Neutrophil (primary cell): ENCODE data around the gene BRPF3.
A peak's percentile ranks its signal among the peaks of the same experiment; 100 is the strongest.
"Not testable (repeated sequence)": the region's sequence is repeated elsewhere in the genome, so short reads cannot be mapped to it uniquely, and the experiment has no call there.

Experiments used
- H3K27ac ChIP-seq: fragments of 200-600 bp; sonication (generic); 2 replicates; pipeline ENCODE4 v1.5.1; 2016; ENCODE audit warnings: mild to moderate bottlenecking, moderate library complexity
- H3K27me3 ChIP-seq: fragments of 200-600 bp; sonication (generic); 2 replicates; pipeline ENCODE4 v1.6.0; 2016; ENCODE audit warnings: mild to moderate bottlenecking
- H3K36me3 ChIP-seq: fragments of 200-600 bp; sonication (generic); 2 replicates; pipeline ENCODE4 v1.5.1; 2017
- H3K4me1 ChIP-seq, 2 experiments: fragments of 200-600 bp in 1 of 2; sonication (generic) in 1 of 2; 1 replicate in 1 of 2; 2 replicates in 1 of 2; pipeline versions ENCODE4 v1.5.1 to v1.6.1; 2013 to 2016; ENCODE audit warnings: low read depth in 1 of 2, low read length in 1 of 2, mild to moderate bottlenecking in 1 of 2, moderate library complexity in 1 of 2; ENCODE audit not compliant: control insufficient read depth in 1 of 2, insufficient read depth in 1 of 2
- H3K4me3 ChIP-seq, 2 experiments: fragments of 200-600 bp in 1 of 2; sonication (generic) in 1 of 2; 1 replicate in 1 of 2; 2 replicates in 1 of 2; pipeline ENCODE4 v1.5.1; 2013 to 2016; ENCODE audit warnings: low read depth in 1 of 2, low read length in 1 of 2, mild to moderate bottlenecking in 1 of 2, moderate library complexity in 1 of 2
- H3K9me3 ChIP-seq: fragments of 200-600 bp; sonication (generic); 2 replicates; pipeline ENCODE4 v1.5.1; 2016
- TF ChIP-seq, protein P1 (sequence below): fragments of 200-600 bp; sonication (generic); IDR thresholded peaks from 2 replicates; pipeline ENCODE4 v1.5.1; 2016; ENCODE audit warnings: antibody characterized with exemption

The BRPF3 gene

DNA sequence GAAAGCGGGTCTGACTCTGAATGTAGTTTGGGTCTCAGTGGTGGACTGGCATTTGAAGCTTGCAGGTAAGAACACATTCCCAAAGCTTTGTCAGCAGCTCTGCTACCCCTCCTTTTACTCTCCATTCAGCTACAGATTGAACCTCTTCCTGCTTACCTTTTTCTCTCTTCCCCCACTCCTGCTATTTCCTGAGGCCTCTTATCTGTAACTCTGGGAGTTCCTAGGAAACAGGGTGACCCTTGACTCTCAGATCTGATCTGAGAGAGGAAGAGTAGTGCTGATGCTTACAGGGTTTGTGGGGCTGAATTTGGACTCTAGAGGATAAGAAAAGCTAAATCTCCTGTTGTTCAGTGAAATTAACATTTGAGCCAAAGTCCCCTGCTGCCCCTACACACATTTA is 21.4 kb downstream of the BRPF3 start:
- Histone ChIP-seq H3K27ac (peak overlapping the region; percentile 82), H3K4me1 (peaks cover 47 to 48% of the 10 kb centered on the region in 2 experiments), H3K9me3 (no peaks in the 10 kb centered on the region), H3K4me3 (peak overlapping the region in 1 of 2 experiments; percentile 33), H3K36me3 (peaks cover 58% of the 10 kb centered on the region), H3K27me3 (no peaks in the 10 kb centered on the region)
- TF ChIP-seq, protein P1, sequence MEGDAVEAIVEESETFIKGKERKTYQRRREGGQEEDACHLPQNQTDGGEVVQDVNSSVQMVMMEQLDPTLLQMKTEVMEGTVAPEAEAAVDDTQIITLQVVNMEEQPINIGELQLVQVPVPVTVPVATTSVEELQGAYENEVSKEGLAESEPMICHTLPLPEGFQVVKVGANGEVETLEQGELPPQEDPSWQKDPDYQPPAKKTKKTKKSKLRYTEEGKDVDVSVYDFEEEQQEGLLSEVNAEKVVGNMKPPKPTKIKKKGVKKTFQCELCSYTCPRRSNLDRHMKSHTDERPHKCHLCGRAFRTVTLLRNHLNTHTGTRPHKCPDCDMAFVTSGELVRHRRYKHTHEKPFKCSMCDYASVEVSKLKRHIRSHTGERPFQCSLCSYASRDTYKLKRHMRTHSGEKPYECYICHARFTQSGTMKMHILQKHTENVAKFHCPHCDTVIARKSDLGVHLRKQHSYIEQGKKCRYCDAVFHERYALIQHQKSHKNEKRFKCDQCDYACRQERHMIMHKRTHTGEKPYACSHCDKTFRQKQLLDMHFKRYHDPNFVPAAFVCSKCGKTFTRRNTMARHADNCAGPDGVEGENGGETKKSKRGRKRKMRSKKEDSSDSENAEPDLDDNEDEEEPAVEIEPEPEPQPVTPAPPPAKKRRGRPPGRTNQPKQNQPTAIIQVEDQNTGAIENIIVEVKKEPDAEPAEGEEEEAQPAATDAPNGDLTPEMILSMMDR, result no peak

DNA sequence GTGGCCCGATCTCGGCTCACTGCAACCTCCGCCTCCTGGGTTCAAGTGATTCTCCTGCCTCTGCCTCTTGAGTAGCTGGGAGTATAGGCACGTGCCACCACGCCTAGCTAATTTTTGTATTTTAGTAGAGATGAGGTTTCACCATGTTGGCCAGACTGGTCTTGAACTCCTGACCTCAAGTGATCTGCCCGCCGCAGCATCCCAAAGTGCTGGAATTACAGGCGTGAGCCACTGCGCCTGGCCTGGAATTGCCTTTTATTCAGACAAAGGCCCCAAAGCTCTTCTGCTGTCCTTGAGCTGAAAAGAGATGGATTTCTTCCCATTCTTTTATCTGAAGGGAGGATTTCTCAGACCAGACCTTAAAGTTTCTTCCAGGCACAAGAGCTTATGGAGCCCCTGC is 22.0 kb downstream of the BRPF3 start:
- Histone ChIP-seq H3K4me1 (peaks cover 49 to 50% of the 10 kb centered on the region in 2 experiments), H3K4me3 (peak overlapping the region; percentile 19 to 33), H3K27ac (peak overlapping the region; percentile 82), H3K36me3 (peaks cover 56% of the 10 kb centered on the region)
- H3K27me3 ChIP-seq, H3K9me3 ChIP-seq: not testable (repeated sequence)

DNA sequence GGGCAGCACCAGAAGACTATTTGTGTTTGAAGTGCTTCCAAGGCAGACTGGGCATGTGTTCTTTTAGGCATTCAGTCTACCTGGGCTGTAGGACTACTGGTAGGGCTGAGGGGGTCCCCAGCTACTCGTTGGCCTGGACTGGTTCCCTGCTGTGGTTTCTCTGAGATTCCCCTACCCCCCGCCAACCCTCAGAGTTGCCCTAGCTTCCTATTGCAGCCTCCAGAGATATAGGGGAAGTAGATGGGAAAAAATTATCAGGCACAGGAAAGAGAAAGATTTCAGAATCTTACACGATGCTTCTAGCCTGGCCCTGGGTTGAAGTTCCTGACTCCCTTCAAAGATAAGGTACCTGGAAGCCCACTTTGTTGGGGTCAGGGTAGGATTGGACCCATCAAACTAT is 22.5 kb downstream of the BRPF3 start:
- Histone ChIP-seq H3K27ac (peak overlapping the region; percentile 82), H3K4me3 (peak overlapping the region; percentile 19 to 33), H3K36me3 (peaks cover 52% of the 10 kb centered on the region), H3K4me1 (peaks cover 49 to 50% of the 10 kb centered on the region in 2 experiments), H3K27me3 (no peaks in the 10 kb centered on the region), H3K9me3 (no peaks in the 10 kb centered on the region)
- TF ChIP-seq, protein P1, result no peak

DNA sequence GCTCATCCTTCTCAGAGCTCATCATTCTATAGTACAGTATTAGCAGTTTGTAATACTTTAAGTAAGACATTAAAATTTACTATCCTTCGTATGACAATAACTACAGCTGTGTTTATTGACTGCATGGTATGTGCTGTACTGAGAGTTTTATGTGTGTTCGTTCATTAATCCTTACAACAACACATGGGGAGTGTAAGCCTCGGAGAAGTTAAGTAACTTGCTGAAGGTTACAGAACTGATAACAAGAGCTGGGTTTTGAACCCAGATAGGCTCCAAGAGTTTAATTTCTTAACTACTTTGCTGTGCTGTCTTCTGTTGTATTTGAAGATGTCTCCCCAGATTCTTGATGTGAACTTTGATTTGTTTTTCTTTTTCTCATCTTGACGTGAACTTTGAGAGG is 23.7 kb downstream of the BRPF3 start:
- H3K36me3 ChIP-seq, result peaks cover 52% of the 10 kb centered on the region
- H3K27ac ChIP-seq, result peak overlapping the region; percentile 82
- TF ChIP-seq, protein P1, result no peak

DNA sequence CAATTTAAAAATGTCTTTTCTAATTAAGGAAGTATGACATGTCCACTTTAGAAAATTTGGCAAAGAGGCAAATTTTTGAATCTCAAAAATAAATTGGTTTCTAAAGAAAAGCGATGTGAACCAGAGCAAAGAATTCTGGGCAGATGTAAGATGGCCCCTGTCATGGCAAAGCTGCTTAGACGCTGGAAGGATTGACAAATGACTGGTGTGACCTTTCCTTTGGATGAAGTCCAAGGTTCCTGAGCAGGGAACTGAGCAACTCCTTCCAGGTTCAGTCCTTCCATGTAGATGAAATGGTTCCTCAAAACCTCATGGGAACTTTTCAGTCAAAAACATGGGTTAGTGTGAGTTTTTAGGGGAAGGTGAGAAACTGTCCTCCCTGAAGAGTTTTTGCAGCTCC is 25.1 kb downstream of the BRPF3 start:
- H3K4me3 ChIP-seq, result no peak overlapping the region
- peaks cover 51% of the 10 kb centered on the region for H3K36me3 ChIP-seq
- TF ChIP-seq, protein P1, result no peak

More for the DNA sequence above, 23.7 kb downstream of the BRPF3 start:
- H3K27me3 ChIP-seq, result no peaks in the 10 kb centered on the region
- peaks cover 49 to 50% of the 10 kb centered on the region in 2 experiments for H3K4me1 ChIP-seq
- no peak overlapping the region for H3K4me3 ChIP-seq
- H3K9me3 ChIP-seq, result no peaks in the 10 kb centered on the region

DNA sequence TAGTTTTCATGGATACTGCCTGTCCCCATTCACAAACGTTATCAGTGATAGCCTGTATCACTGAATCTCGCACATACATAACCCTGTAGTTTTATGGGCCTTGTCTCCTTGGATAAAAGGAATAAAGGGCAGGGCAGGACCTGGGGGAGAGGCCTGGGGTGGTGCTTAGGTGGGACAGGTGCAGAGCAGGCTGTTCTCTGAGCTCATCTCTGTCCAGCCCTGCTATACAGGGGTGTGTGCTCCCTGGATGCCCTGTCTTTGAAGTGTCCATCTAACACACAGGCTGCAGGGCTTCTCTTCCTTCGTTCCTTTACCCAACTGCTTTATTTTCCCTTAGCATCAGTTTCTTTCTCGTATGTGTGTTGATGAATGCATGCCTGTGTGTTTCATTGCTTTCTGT is 26.4 kb downstream of the BRPF3 start:
- Histone ChIP-seq H3K9me3 (no peaks in the 10 kb centered on the region), H3K27ac (no peak overlapping the region), H3K27me3 (no peaks in the 10 kb centered on the region), H3K36me3 (peaks cover 56% of the 10 kb centered on the region), H3K4me1 (peaks cover 40 to 42% of the 10 kb centered on the region in 2 experiments), H3K4me3 (no peak overlapping the region)
- TF ChIP-seq, protein P1, result no peak

More for the DNA sequence above, 25.1 kb downstream of the BRPF3 start:
- H3K4me1 ChIP-seq, result peaks cover 42 to 43% of the 10 kb centered on the region in 2 experiments
- no peaks in the 10 kb centered on the region for H3K9me3 ChIP-seq
- no peak overlapping the region for H3K27ac ChIP-seq
- no peaks in the 10 kb centered on the region for H3K27me3 ChIP-seq
